HepG2 (cell line): ENCODE data around the gene ZNF284. TPM values are rescaled to one million over a fixed set of nuclear protein-coding genes. Genes with fewer than 3 reads are reported as not detected.

Experiments
- DNMT3B ChIP-seq: conservative IDR thresholded peaks from 2 replicates; pipeline ENCODE4 v1.6.1; 2016; ENCODE audit warnings: missing biosample characterization, control low read depth
- ELF1 ChIP-seq: sonication (generic); formaldehyde crosslinking; IDR thresholded peaks from 2 replicates; pipeline ENCODE4 v1.4.0; 2020; ENCODE audit warnings: missing genetic modification reagents
- HDAC2 ChIP-seq: sonication (generic); formaldehyde crosslinking; IDR thresholded peaks from 2 replicates; pipeline ENCODE4 v1.4.0; 2020; ENCODE audit warnings: missing genetic modification reagents
- NAIF1 ChIP-seq: sonication (generic); formaldehyde crosslinking; IDR thresholded peaks from 2 replicates; pipeline ENCODE4 v1.5.0; 2020; ENCODE audit warnings: mild to moderate bottlenecking, missing genetic modification reagents, borderline replicate concordance
- RELA ChIP-seq: sonication (generic); formaldehyde crosslinking; IDR thresholded peaks from 2 replicates; pipeline ENCODE4 v1.4.0; 2020; ENCODE audit warnings: missing genetic modification reagents
- TBX2 ChIP-seq: sonication (generic); formaldehyde crosslinking; IDR thresholded peaks from 2 replicates; pipeline ENCODE4 v1.5.0; 2020; ENCODE audit warnings: missing genetic modification reagents, mild to moderate bottlenecking, borderline replicate concordance
- ZNF678 ChIP-seq: sonication (generic); formaldehyde crosslinking; IDR thresholded peaks from 2 replicates; pipeline ENCODE4 v1.4.0; 2020; ENCODE audit warnings: mild to moderate bottlenecking, missing genetic modification reagents
- ZNF709 ChIP-seq: sonication (generic); formaldehyde crosslinking; IDR thresholded peaks from 2 replicates; pipeline ENCODE4 v1.5.0; 2020; ENCODE audit warnings: mild to moderate bottlenecking, missing genetic modification reagents
- ZNF746 ChIP-seq: sonication (generic); formaldehyde crosslinking; IDR thresholded peaks from 2 replicates; pipeline ENCODE4 v1.8.0; 2022; ENCODE audit warnings: mild to moderate bottlenecking, missing genetic modification reagents
- polyA plus RNA-seq, 8 experiments: library from polyadenylated mRNA; depleted of rRNA in 3 of 8; stranded (reverse) in 7 of 8; unstranded in 1 of 8; fragments of >200 nt; fragmentation: Illumina TruSeq in 4 of 8; extraction: Trizol in 4 of 8; gene quantifications; 2 replicates each; pipeline versions ENCODE4 v1.2.1 to v1.2.3, GENCODE V29; 2011 to 2016; ENCODE audit warnings: low read depth in 4 of 8, missing spikeins in 1 of 8, mixed read lengths in 1 of 8; ENCODE audit not compliant: insufficient read depth in 1 of 8
- total RNA-seq, 5 experiments: library from RNA; depleted of rRNA; stranded (reverse); fragments of >200 nt; fragmentation: Illumina TruSeq; extraction: Trizol; gene quantifications; 2 replicates each; pipeline ENCODE4 v1.2.3, GENCODE V29; 2016; ENCODE audit warnings: low read depth in 1 of 5
- TF ChIP-seq, protein P1 (sequence below): sonication (generic); formaldehyde crosslinking; IDR thresholded peaks from 2 replicates; pipeline ENCODE4 v1.4.0; 2020; ENCODE audit warnings: mild to moderate bottlenecking, missing genetic modification reagents
- TF ChIP-seq, protein P2 (sequence below): sonication (generic); formaldehyde crosslinking; IDR thresholded peaks from 2 replicates; pipeline ENCODE4 v1.5.0; 2020; ENCODE audit warnings: mild to moderate bottlenecking, missing genetic modification reagents, moderate library complexity
- TF ChIP-seq, protein P3 (sequence below): sonication (generic); formaldehyde crosslinking; IDR thresholded peaks from 2 replicates; pipeline ENCODE4 v1.5.0; 2020; ENCODE audit warnings: mild to moderate bottlenecking, missing genetic modification reagents
- TF ChIP-seq, protein P4 (sequence below): IDR thresholded peaks from 2 replicates; pipeline ENCODE4 v1.6.1; 2016; ENCODE audit warnings: low read depth, control low read depth
- TF ChIP-seq, protein P5 (sequence below): sonication (generic); formaldehyde crosslinking; IDR thresholded peaks from 2 replicates; pipeline ENCODE4 v1.4.0; 2020; ENCODE audit warnings: missing genetic modification reagents

ZNF284 gene
- total and polyA plus RNA-seq, 2 of the 13 experiments (the other 11 are each of a cell fraction or from before 2014, with no cell fraction given): 1.2 to 2.3 TPM

DNA sequence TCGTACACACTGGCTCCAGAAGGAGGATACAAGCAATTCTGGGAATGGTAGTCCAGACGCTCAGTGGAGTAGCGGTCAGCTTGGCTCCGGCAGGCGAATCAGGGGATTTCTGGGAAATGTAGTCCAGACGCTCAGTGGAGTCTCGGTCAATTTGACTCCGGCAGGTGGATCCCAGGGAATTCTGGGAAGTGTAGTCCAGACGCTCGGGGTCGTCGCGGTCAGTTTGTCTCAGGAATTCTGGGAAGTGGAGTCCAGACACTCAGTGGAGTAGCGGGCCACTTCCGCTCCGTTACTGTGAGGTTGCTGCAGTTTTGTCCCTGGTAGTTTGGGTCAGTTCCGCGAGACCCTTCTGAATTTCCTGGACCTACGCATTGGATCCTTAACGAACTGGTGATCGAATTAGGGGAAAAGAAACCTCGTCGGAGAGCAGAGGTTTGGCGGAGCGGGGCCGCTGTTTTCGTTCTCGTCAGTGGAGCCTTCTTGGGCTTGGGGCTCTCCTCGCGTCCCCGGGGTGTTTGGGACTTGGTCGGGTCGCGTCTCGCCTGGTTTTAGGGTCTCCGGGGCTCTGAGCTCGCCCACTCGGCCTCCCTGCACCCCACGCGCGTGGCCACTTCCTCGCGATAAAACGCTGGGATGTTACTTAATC, 41.3 kb downstream of the ZNF284 start, which contains the start of gene ZNF225 (continued):
- TF ChIP-seq HDAC2 (CRISPR knock-in tag) (no peak), ZNF709 (CRISPR knock-in tag) (no peak), DNMT3B (CRISPR knock-in tag) (no peak), NAIF1 (CRISPR knock-in tag) (no peak), ZNF678 (CRISPR knock-in tag) (no peak), TBX2 (CRISPR knock-in tag) (no peak), ZNF746 (no peak), ELF1 (CRISPR knock-in tag) (peak; percentile 96), RELA (CRISPR knock-in tag) (no peak)
- TF ChIP-seq, protein P1, sequence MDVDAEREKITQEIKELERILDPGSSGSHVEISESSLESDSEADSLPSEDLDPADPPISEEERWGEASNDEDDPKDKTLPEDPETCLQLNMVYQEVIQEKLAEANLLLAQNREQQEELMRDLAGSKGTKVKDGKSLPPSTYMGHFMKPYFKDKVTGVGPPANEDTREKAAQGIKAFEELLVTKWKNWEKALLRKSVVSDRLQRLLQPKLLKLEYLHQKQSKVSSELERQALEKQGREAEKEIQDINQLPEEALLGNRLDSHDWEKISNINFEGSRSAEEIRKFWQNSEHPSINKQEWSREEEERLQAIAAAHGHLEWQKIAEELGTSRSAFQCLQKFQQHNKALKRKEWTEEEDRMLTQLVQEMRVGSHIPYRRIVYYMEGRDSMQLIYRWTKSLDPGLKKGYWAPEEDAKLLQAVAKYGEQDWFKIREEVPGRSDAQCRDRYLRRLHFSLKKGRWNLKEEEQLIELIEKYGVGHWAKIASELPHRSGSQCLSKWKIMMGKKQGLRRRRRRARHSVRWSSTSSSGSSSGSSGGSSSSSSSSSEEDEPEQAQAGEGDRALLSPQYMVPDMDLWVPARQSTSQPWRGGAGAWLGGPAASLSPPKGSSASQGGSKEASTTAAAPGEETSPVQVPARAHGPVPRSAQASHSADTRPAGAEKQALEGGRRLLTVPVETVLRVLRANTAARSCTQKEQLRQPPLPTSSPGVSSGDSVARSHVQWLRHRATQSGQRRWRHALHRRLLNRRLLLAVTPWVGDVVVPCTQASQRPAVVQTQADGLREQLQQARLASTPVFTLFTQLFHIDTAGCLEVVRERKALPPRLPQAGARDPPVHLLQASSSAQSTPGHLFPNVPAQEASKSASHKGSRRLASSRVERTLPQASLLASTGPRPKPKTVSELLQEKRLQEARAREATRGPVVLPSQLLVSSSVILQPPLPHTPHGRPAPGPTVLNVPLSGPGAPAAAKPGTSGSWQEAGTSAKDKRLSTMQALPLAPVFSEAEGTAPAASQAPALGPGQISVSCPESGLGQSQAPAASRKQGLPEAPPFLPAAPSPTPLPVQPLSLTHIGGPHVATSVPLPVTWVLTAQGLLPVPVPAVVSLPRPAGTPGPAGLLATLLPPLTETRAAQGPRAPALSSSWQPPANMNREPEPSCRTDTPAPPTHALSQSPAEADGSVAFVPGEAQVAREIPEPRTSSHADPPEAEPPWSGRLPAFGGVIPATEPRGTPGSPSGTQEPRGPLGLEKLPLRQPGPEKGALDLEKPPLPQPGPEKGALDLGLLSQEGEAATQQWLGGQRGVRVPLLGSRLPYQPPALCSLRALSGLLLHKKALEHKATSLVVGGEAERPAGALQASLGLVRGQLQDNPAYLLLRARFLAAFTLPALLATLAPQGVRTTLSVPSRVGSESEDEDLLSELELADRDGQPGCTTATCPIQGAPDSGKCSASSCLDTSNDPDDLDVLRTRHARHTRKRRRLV (CRISPR knock-in tag): peak; percentile 77; the same call in 1 of the 2 replicates
- TF ChIP-seq, protein P2, sequence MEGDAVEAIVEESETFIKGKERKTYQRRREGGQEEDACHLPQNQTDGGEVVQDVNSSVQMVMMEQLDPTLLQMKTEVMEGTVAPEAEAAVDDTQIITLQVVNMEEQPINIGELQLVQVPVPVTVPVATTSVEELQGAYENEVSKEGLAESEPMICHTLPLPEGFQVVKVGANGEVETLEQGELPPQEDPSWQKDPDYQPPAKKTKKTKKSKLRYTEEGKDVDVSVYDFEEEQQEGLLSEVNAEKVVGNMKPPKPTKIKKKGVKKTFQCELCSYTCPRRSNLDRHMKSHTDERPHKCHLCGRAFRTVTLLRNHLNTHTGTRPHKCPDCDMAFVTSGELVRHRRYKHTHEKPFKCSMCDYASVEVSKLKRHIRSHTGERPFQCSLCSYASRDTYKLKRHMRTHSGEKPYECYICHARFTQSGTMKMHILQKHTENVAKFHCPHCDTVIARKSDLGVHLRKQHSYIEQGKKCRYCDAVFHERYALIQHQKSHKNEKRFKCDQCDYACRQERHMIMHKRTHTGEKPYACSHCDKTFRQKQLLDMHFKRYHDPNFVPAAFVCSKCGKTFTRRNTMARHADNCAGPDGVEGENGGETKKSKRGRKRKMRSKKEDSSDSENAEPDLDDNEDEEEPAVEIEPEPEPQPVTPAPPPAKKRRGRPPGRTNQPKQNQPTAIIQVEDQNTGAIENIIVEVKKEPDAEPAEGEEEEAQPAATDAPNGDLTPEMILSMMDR (CRISPR knock-in tag): no peak
- TF ChIP-seq, protein P3, sequence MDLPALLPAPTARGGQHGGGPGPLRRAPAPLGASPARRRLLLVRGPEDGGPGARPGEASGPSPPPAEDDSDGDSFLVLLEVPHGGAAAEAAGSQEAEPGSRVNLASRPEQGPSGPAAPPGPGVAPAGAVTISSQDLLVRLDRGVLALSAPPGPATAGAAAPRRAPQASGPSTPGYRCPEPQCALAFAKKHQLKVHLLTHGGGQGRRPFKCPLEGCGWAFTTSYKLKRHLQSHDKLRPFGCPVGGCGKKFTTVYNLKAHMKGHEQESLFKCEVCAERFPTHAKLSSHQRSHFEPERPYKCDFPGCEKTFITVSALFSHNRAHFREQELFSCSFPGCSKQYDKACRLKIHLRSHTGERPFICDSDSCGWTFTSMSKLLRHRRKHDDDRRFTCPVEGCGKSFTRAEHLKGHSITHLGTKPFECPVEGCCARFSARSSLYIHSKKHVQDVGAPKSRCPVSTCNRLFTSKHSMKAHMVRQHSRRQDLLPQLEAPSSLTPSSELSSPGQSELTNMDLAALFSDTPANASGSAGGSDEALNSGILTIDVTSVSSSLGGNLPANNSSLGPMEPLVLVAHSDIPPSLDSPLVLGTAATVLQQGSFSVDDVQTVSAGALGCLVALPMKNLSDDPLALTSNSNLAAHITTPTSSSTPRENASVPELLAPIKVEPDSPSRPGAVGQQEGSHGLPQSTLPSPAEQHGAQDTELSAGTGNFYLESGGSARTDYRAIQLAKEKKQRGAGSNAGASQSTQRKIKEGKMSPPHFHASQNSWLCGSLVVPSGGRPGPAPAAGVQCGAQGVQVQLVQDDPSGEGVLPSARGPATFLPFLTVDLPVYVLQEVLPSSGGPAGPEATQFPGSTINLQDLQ (CRISPR knock-in tag): no peak
- TF ChIP-seq, protein P4, sequence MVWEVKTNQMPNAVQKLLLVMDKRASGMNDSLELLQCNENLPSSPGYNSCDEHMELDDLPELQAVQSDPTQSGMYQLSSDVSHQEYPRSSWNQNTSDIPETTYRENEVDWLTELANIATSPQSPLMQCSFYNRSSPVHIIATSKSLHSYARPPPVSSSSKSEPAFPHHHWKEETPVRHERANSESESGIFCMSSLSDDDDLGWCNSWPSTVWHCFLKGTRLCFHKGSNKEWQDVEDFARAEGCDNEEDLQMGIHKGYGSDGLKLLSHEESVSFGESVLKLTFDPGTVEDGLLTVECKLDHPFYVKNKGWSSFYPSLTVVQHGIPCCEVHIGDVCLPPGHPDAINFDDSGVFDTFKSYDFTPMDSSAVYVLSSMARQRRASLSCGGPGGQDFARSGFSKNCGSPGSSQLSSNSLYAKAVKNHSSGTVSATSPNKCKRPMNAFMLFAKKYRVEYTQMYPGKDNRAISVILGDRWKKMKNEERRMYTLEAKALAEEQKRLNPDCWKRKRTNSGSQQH: 0 out of 2 replicates have a peak, but pooled peaks have one; percentile 50
- TF ChIP-seq, protein P5, sequence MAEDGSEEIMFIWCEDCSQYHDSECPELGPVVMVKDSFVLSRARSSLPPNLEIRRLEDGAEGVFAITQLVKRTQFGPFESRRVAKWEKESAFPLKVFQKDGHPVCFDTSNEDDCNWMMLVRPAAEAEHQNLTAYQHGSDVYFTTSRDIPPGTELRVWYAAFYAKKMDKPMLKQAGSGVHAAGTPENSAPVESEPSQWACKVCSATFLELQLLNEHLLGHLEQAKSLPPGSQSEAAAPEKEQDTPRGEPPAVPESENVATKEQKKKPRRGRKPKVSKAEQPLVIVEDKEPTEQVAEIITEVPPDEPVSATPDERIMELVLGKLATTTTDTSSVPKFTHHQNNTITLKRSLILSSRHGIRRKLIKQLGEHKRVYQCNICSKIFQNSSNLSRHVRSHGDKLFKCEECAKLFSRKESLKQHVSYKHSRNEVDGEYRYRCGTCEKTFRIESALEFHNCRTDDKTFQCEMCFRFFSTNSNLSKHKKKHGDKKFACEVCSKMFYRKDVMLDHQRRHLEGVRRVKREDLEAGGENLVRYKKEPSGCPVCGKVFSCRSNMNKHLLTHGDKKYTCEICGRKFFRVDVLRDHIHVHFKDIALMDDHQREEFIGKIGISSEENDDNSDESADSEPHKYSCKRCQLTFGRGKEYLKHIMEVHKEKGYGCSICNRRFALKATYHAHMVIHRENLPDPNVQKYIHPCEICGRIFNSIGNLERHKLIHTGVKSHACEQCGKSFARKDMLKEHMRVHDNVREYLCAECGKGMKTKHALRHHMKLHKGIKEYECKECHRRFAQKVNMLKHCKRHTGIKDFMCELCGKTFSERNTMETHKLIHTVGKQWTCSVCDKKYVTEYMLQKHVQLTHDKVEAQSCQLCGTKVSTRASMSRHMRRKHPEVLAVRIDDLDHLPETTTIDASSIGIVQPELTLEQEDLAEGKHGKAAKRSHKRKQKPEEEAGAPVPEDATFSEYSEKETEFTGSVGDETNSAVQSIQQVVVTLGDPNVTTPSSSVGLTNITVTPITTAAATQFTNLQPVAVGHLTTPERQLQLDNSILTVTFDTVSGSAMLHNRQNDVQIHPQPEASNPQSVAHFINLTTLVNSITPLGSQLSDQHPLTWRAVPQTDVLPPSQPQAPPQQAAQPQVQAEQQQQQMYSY (CRISPR knock-in tag): no peak
